ENCODE data around the gene GLI2.

GRCh38 chr2:120726245-120726644, 9.4 kb upstream of the GLI2 start:
- no peak for TF ChIP-seq MAX (IDR thresholded peaks at IDR 0.05; ENCODE audit: low read depth, low read length)
- TF ChIP-seq CTCF (IDR thresholded peaks at IDR 0.05; ENCODE audit: low read depth, low read length), result no peak
- TF ChIP-seq POLR2A (IDR thresholded peaks at IDR 0.05; ENCODE audit: extremely low read depth, insufficient read length), result no peak
- TF ChIP-seq MYC (IDR thresholded peaks at IDR 0.05; ENCODE audit: low read depth, low read length), result no peak

All from NB4 (cell line).